Transverse colon (tissue), 4 donors: ENCODE results near the gene ANXA5. TPM values are rescaled to one million over a fixed set of nuclear protein-coding genes. Genes with fewer than 3 reads are reported as not detected.
"Not testable (repeated sequence)": the region's sequence is repeated elsewhere in the genome, so short reads cannot be mapped to it uniquely, and the experiment has no call there.

Source experiments
- DNase-seq: peaks from one replicate; pipeline ENCODE4 v3.0.0-alpha.2; 2019
- H3K27ac ChIP-seq, 4 donors: fragments of 200-600 bp; sonication (generic); 2 replicates each; pipeline ENCODE4 v1.5.1; 2016 to 2018; ENCODE audit warnings: inconsistent platforms in 4 of 4
- H3K27me3 ChIP-seq: fragments of 200-600 bp; sonication (generic); 2 replicates; pipeline ENCODE4 v1.5.1; 2017; ENCODE audit warnings: inconsistent platforms
- H3K36me3 ChIP-seq, 4 donors: fragments of 200-600 bp; sonication (generic); 2 replicates each; pipeline ENCODE4 v1.5.1; 2017 to 2019; ENCODE audit warnings: inconsistent platforms in 4 of 4
- H3K4me1 ChIP-seq, 4 donors: fragments of 200-600 bp; sonication (generic); 2 replicates each; pipeline ENCODE4 v1.5.1; 2017 to 2020; ENCODE audit warnings: inconsistent platforms in 4 of 4
- H3K4me3 ChIP-seq, 4 donors: fragments of 200-600 bp; sonication (generic); 1 replicate in 1 of 4; 2 replicates in 3 of 4; pipeline versions ENCODE4 v1.5.1 to v1.6.1; 2017 to 2019; ENCODE audit warnings: inconsistent platforms in 4 of 4
- H3K9me3 ChIP-seq, 2 donors: fragments of 200-600 bp; sonication (generic); 2 replicates each; pipeline ENCODE4 v1.5.1; 2017 to 2019; ENCODE audit warnings: inconsistent platforms in 2 of 2
- EP300 ChIP-seq: sonication (generic); formaldehyde crosslinking; IDR thresholded peaks from one replicate; pipeline ENCODE4 v1.6.1; 2017; ENCODE audit warnings: antibody characterized with exemption, low read depth
- POLR2A ChIP-seq: fragments of 450-650 bp; IDR thresholded peaks from one replicate; pipeline ENCODE4 v1.6.1; 2016; ENCODE audit warnings: antibody characterized with exemption, mild to moderate bottlenecking, moderate library complexity
- POLR2AphosphoS5 ChIP-seq, 3 donors: sonication (generic); formaldehyde crosslinking; IDR thresholded peaks; one replicate each; pipeline ENCODE4 v1.6.1; 2016; ENCODE audit warnings: antibody characterized with exemption in 3 of 3
- WGBS, 2 donors: methylation state at CpG; one replicate each; pipeline ENCODE4 v1.1.5; 2018; ENCODE audit warnings: low coverage in 1 of 2; 5-methylcytosine and 5-hydroxymethylcytosine counted together
- in situ Hi-C, 4 donors: fragments of 200-750 bp; cut with MboI; loops; one replicate each; pipeline versions ENCODE4 v1.15.0 to v1.15.1; 2017; ENCODE audit warnings: low sequenced_read_pairs in 3 of 4, low pct_ligation_motif_present in 1 of 4, low pct_unique_long_range_greater_than_20kb in 1 of 4
- intact Hi-C: fragments of 100-400 bp; cut with DNase I; formaldehyde crosslinking; loops from one replicate; pipeline ENCODE4 v1.15.1; 2023; ENCODE audit warnings: low total_unique reads
- total RNA-seq, 4 donors: library from RNA; depleted of rRNA; stranded (reverse); fragments of >200 nt; gene quantifications; one replicate each; pipeline ENCODE4 v1.1.0, GENCODE V29; 2016
- TF ChIP-seq, protein P1 (sequence below), 5 experiments: fragments of 200-600 bp in 3 of 5; fragments of 450-650 bp in 2 of 5; sonication (generic) in 3 of 5; IDR thresholded peaks; 1 replicate in 2 of 5; 2 replicates in 3 of 5; pipeline ENCODE4 v1.5.1; 2016 to 2017; ENCODE audit warnings: antibody characterized with exemption in 5 of 5, inconsistent platforms in 3 of 5, mild to moderate bottlenecking in 2 of 5, moderate library complexity in 1 of 5

ANXA5 gene
- total RNA-seq, 4 donors from 2014 or later = 62.7 to 196 (median 135) TPM

DNA sequence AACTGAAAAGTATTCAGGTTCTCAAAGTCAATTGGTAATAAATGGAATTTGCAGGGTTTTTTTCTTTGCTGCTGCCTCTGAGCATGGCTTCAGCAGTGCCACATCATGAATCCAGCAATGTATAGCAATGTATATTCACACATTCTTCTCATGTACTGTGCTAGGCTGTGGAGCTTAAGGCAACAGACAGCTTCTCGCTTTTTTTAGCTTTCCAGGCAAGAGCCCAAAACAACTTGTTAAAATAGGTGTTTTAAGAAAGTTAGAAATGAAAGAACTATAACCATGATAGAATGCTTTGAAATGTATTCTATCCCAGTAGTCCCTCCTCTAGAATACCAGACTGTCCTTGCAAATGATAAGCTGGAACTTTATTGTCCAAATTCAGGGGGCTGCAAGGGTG, 37.8 kb upstream of the ANXA5 start:
- Histone ChIP-seq H3K27ac (no peak overlapping the region), H3K36me3 (no peaks in the 10 kb centered on the region), H3K9me3 (no peaks in the 10 kb centered on the region), H3K4me3 (no peak overlapping the region), H3K27me3 (no peaks in the 10 kb centered on the region), H3K4me1 (no peaks in the 10 kb centered on the region)
- intact Hi-C loops = no loop called here
- in situ Hi-C loops = loop anchor here (10.0 to 25.0 kb wide), 4 partner anchors 247 to 372 kb away; no protein-coding TSS in a partner anchor
- no peak for DNase-seq
- 82 to 88% methylated on average over 1 of the region's 1 CpG for WGBS, 2 donors
- TF ChIP-seq, protein P1, sequence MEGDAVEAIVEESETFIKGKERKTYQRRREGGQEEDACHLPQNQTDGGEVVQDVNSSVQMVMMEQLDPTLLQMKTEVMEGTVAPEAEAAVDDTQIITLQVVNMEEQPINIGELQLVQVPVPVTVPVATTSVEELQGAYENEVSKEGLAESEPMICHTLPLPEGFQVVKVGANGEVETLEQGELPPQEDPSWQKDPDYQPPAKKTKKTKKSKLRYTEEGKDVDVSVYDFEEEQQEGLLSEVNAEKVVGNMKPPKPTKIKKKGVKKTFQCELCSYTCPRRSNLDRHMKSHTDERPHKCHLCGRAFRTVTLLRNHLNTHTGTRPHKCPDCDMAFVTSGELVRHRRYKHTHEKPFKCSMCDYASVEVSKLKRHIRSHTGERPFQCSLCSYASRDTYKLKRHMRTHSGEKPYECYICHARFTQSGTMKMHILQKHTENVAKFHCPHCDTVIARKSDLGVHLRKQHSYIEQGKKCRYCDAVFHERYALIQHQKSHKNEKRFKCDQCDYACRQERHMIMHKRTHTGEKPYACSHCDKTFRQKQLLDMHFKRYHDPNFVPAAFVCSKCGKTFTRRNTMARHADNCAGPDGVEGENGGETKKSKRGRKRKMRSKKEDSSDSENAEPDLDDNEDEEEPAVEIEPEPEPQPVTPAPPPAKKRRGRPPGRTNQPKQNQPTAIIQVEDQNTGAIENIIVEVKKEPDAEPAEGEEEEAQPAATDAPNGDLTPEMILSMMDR (IDR thresholded peaks at IDR 0.05) = no peak
- no peak for TF ChIP-seq POLR2AphosphoS5 (IDR thresholded peaks at IDR 0.05)
- no peak for TF ChIP-seq EP300
- TF ChIP-seq POLR2A = no peak

DNA sequence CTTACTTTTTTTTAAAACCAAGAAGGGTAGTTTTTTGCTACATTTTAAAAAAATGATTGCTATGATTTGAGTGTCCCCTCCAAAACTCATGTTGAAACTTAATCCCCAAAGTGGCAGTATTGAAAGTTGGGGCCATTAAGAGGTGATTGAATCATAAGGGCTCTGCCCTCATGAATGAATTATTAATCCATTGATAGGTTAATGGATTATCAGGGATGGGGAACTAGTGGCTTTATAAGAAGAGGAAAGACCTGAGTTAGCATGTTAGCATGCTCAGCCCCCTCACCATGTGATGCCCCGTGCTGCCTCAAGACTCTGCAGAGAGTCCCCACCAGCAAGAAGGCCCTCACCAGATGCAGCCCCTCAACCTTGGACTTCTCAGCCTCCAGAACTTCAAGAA, 37.2 kb upstream of the ANXA5 start:
- H3K36me3 ChIP-seq = no peaks in the 10 kb centered on the region
- H3K27ac ChIP-seq = no peak overlapping the region
- DNase-seq = no peak
- no peaks in the 10 kb centered on the region for H3K4me1 ChIP-seq
- no peak for TF ChIP-seq POLR2A
- TF ChIP-seq, protein P1 (IDR thresholded peaks at IDR 0.05) = no peak
- TF ChIP-seq POLR2AphosphoS5 (IDR thresholded peaks at IDR 0.05) = no peak
- no peak for TF ChIP-seq EP300
- no peak overlapping the region for H3K4me3 ChIP-seq
- intact Hi-C loops = no loop called here
- H3K9me3 ChIP-seq = no peaks in the 10 kb centered on the region
- whole genome bisulfite sequencing, 2 donors = 73% methylated on average over 1 of the region's 1 CpG; no CpG with 5 or more reads in 1 of the 2 donors
- no peaks in the 10 kb centered on the region for H3K27me3 ChIP-seq
- in situ Hi-C loops = loop anchor here (10.0 to 25.0 kb wide), 4 partner anchors 247 to 372 kb away; no protein-coding TSS in a partner anchor

DNA sequence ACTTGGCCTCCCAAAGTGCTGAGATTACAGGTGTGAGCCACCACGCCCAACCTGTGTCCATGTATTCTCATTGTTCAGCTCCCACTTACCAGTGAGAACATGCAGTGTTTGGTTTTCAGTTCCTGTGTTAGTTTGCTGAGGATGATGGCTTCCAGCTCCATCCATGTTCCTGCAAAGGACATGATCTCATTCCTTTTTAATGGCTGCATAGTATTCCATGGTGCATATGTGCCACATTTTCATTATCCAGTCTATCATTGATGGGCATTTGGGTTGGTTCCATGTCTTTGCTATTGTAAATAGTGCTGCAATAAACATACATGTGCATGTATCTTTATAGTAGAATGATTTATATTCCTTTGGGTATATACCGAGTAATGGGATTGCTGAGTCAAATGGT, 33.0 kb upstream of the ANXA5 start:
- H3K27me3 ChIP-seq, DNase-seq, H3K36me3 ChIP-seq, intact Hi-C loops, H3K4me3 ChIP-seq, H3K9me3 ChIP-seq, H3K4me1 ChIP-seq, H3K27ac ChIP-seq: not testable (repeated sequence)
- WGBS, 2 donors = 98 to 100% methylated on average over 1 to 2 of the region's 2 CpGs
- in situ Hi-C loops = loop anchor here (10.0 to 25.0 kb wide), 4 partner anchors 242 to 367 kb away; no protein-coding TSS in a partner anchor

DNA sequence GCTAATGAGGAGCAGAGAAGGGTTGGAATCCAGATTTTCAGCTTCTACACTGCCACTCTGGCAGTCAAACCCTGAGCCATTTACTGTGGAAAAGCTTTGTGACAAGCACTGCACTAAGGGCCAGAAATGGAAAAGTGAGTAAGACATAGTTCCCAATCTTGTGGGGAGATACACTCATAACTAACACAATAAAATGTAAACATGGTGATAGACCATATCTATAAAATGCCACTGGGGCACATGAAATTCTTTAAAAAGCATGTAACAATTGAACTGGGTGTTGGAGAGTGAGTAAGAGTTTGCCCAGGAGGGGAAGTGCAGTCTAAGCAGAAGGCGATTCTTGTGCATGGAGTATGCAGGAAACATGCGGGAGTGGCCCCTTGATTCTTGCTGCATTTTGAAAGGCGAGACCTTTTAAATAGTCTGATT, 32.0 kb upstream of the ANXA5 start:
- Histone ChIP-seq H3K4me3 (no peak overlapping the region), H3K4me1 (no peaks in the 10 kb centered on the region), H3K27me3 (no peaks in the 10 kb centered on the region), H3K9me3 (no peaks in the 10 kb centered on the region), H3K27ac (no peak overlapping the region), H3K36me3 (no peaks in the 10 kb centered on the region)
- 56 to 71% methylated on average over 3 of the region's 3 CpGs for WGBS, 2 donors
- TF ChIP-seq POLR2AphosphoS5 (IDR thresholded peaks at IDR 0.05) (no peak), POLR2A (no peak)
- intact Hi-C loops = no loop called here
- DNase-seq = no peak
- in situ Hi-C loops = loop anchor here (10.0 to 25.0 kb wide), 4 partner anchors 242 to 367 kb away; no protein-coding TSS in a partner anchor

DNA sequence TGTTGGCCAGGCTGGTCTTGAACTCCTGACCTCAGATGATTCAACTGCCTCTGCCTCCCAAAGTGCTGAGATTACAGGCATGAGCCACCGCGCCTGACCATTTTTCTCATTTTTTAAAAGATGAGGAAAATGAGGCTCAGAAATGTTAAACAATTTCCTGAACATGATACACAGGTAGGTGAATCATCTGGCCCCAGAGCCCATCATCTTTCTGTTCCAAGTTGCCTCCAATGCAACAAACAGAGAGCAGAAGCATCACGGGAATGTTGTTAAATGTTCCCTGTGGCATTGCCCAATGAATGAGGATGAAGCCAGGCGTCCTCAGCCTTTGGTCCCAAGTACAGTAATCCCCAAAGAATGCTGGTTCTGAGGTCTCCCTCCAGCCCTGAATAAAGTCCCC, 31.3 kb upstream of the ANXA5 start:
- TF ChIP-seq, protein P1 (IDR thresholded peaks at IDR 0.05) = no peak
- TF ChIP-seq POLR2AphosphoS5 (IDR thresholded peaks at IDR 0.05) (no peak), POLR2A (no peak), EP300 (no peak)
- Histone ChIP-seq H3K4me3 (no peak overlapping the region), H3K27ac (no peak overlapping the region), H3K36me3 (no peaks in the 10 kb centered on the region), H3K9me3 (no peaks in the 10 kb centered on the region), H3K27me3 (no peaks in the 10 kb centered on the region), H3K4me1 (no peaks in the 10 kb centered on the region)
- no peak for DNase-seq
- 65 to 81% methylated on average over 4 of the region's 4 CpGs for WGBS, 2 donors
- in situ Hi-C loops = loop anchor here (10.0 to 25.0 kb wide), 4 partner anchors 241 to 366 kb away; no protein-coding TSS in a partner anchor
- intact Hi-C loops = no loop called here
